H1 (cell line): ENCODE measurements around the gene HIVEP2. TPM values are rescaled to one million over a fixed set of nuclear protein-coding genes. Genes with fewer than 3 reads are reported as not detected.

Experiments
- CTCF ChIA-PET: fragments of 300-600 bp; sonication (Branson Sonifier 250); formaldehyde crosslinking; loops from one replicate; lab custom pipeline; 2021; ENCODE audit not compliant: partially characterized antibody; lab: Charles Lee
- POLR2A ChIA-PET: fragments of 300-600 bp; sonication (Branson Sonifier 250); formaldehyde crosslinking; loops from one replicate; lab custom pipeline; 2021; ENCODE audit warnings: inconsistent platforms; ENCODE audit not compliant: partially characterized antibody; lab: Charles Lee
- DNase-seq, 2 experiments: peaks; one replicate each; pipeline versions ENCODE4 v3.0.0 to v3.0.0-alpha.2; 2010 to 2022; ENCODE audit warnings: low spot score in 2 of 2, low read depth in 1 of 2, mixed read lengths in 1 of 2
- FAIRE-seq: peaks from 2 replicates; lab custom pipeline; 2011; peaks lifted over from hg19 to GRCh38; lab: Jason Lieb, UNC
- H2AFZ ChIP-seq: 2 replicates; pipeline ENCODE4 v1.8.1; 2012; ENCODE audit warnings: low read length, inconsistent platforms
- H2AK5ac ChIP-seq: 2 replicates; pipeline ENCODE4 v1.6.1; 2013; ENCODE audit warnings: low read depth, low read length
- H2BK120ac ChIP-seq: replicated peaks from 2 replicates; pipeline ENCODE3; 2013; ENCODE audit warnings: low read depth, low read length, inconsistent platforms
- H2BK12ac ChIP-seq: 2 replicates; pipeline ENCODE4 v1.6.1; 2013; ENCODE audit warnings: low read depth, low read length
- H2BK15ac ChIP-seq: 2 replicates; pipeline ENCODE4 v1.6.1; 2013; ENCODE audit warnings: low read length
- H2BK20ac ChIP-seq: 2 replicates; pipeline ENCODE4 v1.6.1; 2013; ENCODE audit warnings: low read length
- H2BK5ac ChIP-seq: 2 replicates; pipeline ENCODE4 v1.6.1; 2013; ENCODE audit warnings: low read depth, low read length
- H3K14ac ChIP-seq: 2 replicates; pipeline ENCODE4 v1.6.1; 2013; ENCODE audit warnings: inconsistent platforms; ENCODE audit not compliant: insufficient read length
- H3K18ac ChIP-seq: 2 replicates; pipeline ENCODE4 v1.6.1; 2013; ENCODE audit warnings: low read length; ENCODE audit errors: extremely low read depth
- H3K23ac ChIP-seq: 2 replicates; pipeline ENCODE4 v1.6.1; 2013; ENCODE audit warnings: inconsistent platforms; ENCODE audit not compliant: insufficient read length
- H3K23me2 ChIP-seq: 2 replicates; pipeline ENCODE4 v1.6.1; 2013; ENCODE audit warnings: low read depth, low read length
- H3K27ac ChIP-seq: 2 replicates; pipeline ENCODE4 v1.6.1; 2011; ENCODE audit warnings: low read depth, low read length, inconsistent platforms
- H3K27me3 ChIP-seq, 4 experiments: replicated peaks in 1 of 4; 1 replicate in 1 of 4; 2 replicates in 3 of 4; pipeline versions ENCODE4 v1.6.1 to v1.8.1; 2011 to 2013; ENCODE audit warnings: low read length in 3 of 4, mild to moderate bottlenecking in 3 of 4, inconsistent platforms in 2 of 4, mixed read lengths in 2 of 4, moderate library complexity in 1 of 4; ENCODE audit not compliant: control insufficient read depth in 3 of 4, insufficient read depth in 3 of 4; ENCODE audit errors: extremely low read depth in 1 of 4
- H3K36me3 ChIP-seq, 4 experiments: 2 replicates each; pipeline versions ENCODE4 v1.6.1 to v1.8.1; 2011 to 2013; ENCODE audit warnings: mild to moderate bottlenecking in 4 of 4, low read length in 3 of 4, moderate library complexity in 2 of 4, control low read depth in 1 of 4, inconsistent platforms in 1 of 4; ENCODE audit not compliant: insufficient read depth in 4 of 4, control insufficient read depth in 2 of 4
- H3K4ac ChIP-seq: replicated peaks from 2 replicates; pipeline ENCODE3; 2013; ENCODE audit warnings: low read length, low read depth, mixed read lengths, inconsistent platforms; ENCODE audit not compliant: insufficient read length
- H3K4me1 ChIP-seq, 4 experiments: replicated peaks in 1 of 4; 1 replicate in 1 of 4; 2 replicates in 3 of 4; pipeline versions ENCODE4 v1.6.1 to v1.8.1; 2011 to 2013; ENCODE audit warnings: low read length in 3 of 4, inconsistent platforms in 2 of 4, mixed read lengths in 1 of 4; ENCODE audit not compliant: insufficient read depth in 4 of 4, control insufficient read depth in 3 of 4
- H3K4me2 ChIP-seq, 2 experiments: 2 replicates each; pipeline versions ENCODE4 v1.6.1 to v1.8.1; 2011 to 2013; ENCODE audit warnings: low read depth in 2 of 2, low read length in 2 of 2, control low read depth in 1 of 2, inconsistent platforms in 1 of 2, mild to moderate bottlenecking in 1 of 2; ENCODE audit not compliant: insufficient read depth in 1 of 2
- H3K4me3 ChIP-seq, 4 experiments: fragments of 200-600, 300-600 bp in 1 of 4; sonication (generic), shearing (Covaris generic), sonication (Bioruptor Twin) in 1 of 4; 2 replicates each; pipeline versions ENCODE4 v1.5.1 to v1.8.1; 2011 to 2016; ENCODE audit warnings: low read length in 4 of 4, low read depth in 3 of 4, control low read depth in 2 of 4, inconsistent platforms in 2 of 4, mild to moderate bottlenecking in 2 of 4, mixed read lengths in 1 of 4, moderate library complexity in 1 of 4; ENCODE audit not compliant: insufficient read depth in 2 of 4; ENCODE audit errors: extremely low read depth in 1 of 4
- H3K56ac ChIP-seq: replicated peaks from 2 replicates; pipeline ENCODE3; 2013; ENCODE audit warnings: low read depth, mild to moderate bottlenecking, mixed read lengths, low read length, inconsistent platforms; ENCODE audit not compliant: insufficient read length
- H3K79me1 ChIP-seq: 2 replicates; pipeline ENCODE4 v1.6.1; 2013; ENCODE audit warnings: low read depth, low read length, control low read depth
- H3K79me2 ChIP-seq, 2 experiments: 2 replicates each; pipeline versions ENCODE4 v1.6.1 to v1.8.1; 2012 to 2013; ENCODE audit warnings: low read length in 2 of 2, mild to moderate bottlenecking in 2 of 2, inconsistent platforms in 1 of 2; ENCODE audit not compliant: insufficient read depth in 2 of 2, control insufficient read depth in 1 of 2
- H3K9ac ChIP-seq, 4 experiments: replicated peaks in 1 of 4; 1 replicate in 1 of 4; 2 replicates in 3 of 4; pipeline versions ENCODE4 v1.6.1 to v1.8.1; 2011 to 2013; ENCODE audit warnings: low read depth in 3 of 4, low read length in 3 of 4, control low read depth in 2 of 4, mild to moderate bottlenecking in 2 of 4, moderate library complexity in 2 of 4, inconsistent platforms in 1 of 4; ENCODE audit errors: extremely low read depth in 1 of 4
- H3K9me3 ChIP-seq, 2 experiments: 2 replicates each; pipeline versions ENCODE4 v1.6.1 to v1.8.1; 2012 to 2013; ENCODE audit warnings: mild to moderate bottlenecking in 2 of 2, moderate library complexity in 2 of 2, control low read depth in 1 of 2, inconsistent platforms in 1 of 2, low read depth in 1 of 2, low read length in 1 of 2, mixed read lengths in 1 of 2; ENCODE audit not compliant: insufficient read depth in 2 of 2
- H4K20me1 ChIP-seq, 2 experiments: replicated peaks in 1 of 2; 2 replicates each; pipeline versions ENCODE3 to v1.8.1; 2011 to 2013; ENCODE audit warnings: inconsistent platforms in 2 of 2, low read length in 2 of 2, mild to moderate bottlenecking in 1 of 2; ENCODE audit not compliant: insufficient read depth in 2 of 2, control insufficient read depth in 1 of 2
- H4K5ac ChIP-seq: 2 replicates; pipeline ENCODE4 v1.6.1; 2013; ENCODE audit warnings: low read length, low read depth, mixed read lengths, inconsistent platforms; ENCODE audit not compliant: insufficient read length
- H4K8ac ChIP-seq: 2 replicates; pipeline ENCODE4 v1.8.0; 2013; ENCODE audit warnings: mild to moderate bottlenecking, moderate library complexity, low read length, inconsistent platforms; ENCODE audit not compliant: insufficient read depth; ENCODE audit errors: extremely low read depth
- H4K91ac ChIP-seq: replicated peaks from 2 replicates; pipeline ENCODE3; 2013; ENCODE audit warnings: low read length, mixed read lengths, inconsistent platforms; ENCODE audit not compliant: insufficient read length
- ASH2L ChIP-seq: fragments of 200-600, 300-600 bp; sonication (generic); IDR thresholded peaks from one replicate; pipeline ENCODE4 v1.7.1; 2017; ENCODE audit warnings: low read length
- CBX8 ChIP-seq: fragments of 300-800, 300-1000 bp; sonication (generic); IDR thresholded peaks from 2 replicates; pipeline ENCODE4 v1.7.1; 2016; ENCODE audit warnings: low read depth, low read length, borderline replicate concordance
- POLR2A ChIP-seq, 2 experiments: IDR thresholded peaks; 1 replicate in 1 of 2; 2 replicates in 1 of 2; pipeline ENCODE4 v1.6.1; 2011; ENCODE audit warnings: low read depth in 2 of 2, low read length in 2 of 2, mild to moderate bottlenecking in 2 of 2; ENCODE audit errors: control extremely low read depth in 1 of 2
- RXRA ChIP-seq: IDR thresholded peaks from 2 replicates; pipeline ENCODE4 v1.6.1; 2011; ENCODE audit warnings: low read depth, mild to moderate bottlenecking, low read length, moderate library complexity; ENCODE audit not compliant: insufficient read depth
- SP2 ChIP-seq: IDR thresholded peaks from 2 replicates; pipeline ENCODE4 v1.6.1; 2012; ENCODE audit warnings: mild to moderate bottlenecking, low read length, inconsistent platforms
- WGBS, 2 experiments: shearing (Covaris generic) in 1 of 2; methylation state at CpG; one replicate each; pipeline versions ENCODE4 v1.1.6 to v1.1.7; 2013 to 2015; ENCODE audit warnings: low lambda C conversion rate in 2 of 2, mixed read lengths in 2 of 2, inconsistent platforms in 1 of 2, low coverage in 1 of 2, missing lambda C conversion rate in 1 of 2; ENCODE audit not compliant: insufficient replicate concordance in 2 of 2, insufficient coverage in 1 of 2, insufficient read length in 1 of 2; ENCODE audit errors: extremely low coverage in 1 of 2, missing lambda C conversion rate in 1 of 2; 5-methylcytosine and 5-hydroxymethylcytosine counted together
- polyA plus RNA-seq, 7 experiments: library from polyadenylated mRNA; depleted of rRNA in 3 of 7; stranded (reverse) in 5 of 7; unstranded in 2 of 7; fragments of >200 nt in 5 of 7; fragments of 200-250 nt in 2 of 7; gene quantifications; 1 replicate in 5 of 7; 2 replicates in 1 of 7; 4 replicates in 1 of 7; pipeline versions ENCODE4 v1.2.1 to v1.2.3, GENCODE V29; 2011 to 2013; ENCODE audit warnings: missing spikeins in 2 of 7, mixed read lengths in 2 of 7
- total RNA-seq: library from RNA; stranded (reverse); fragmentation: NEBNext Ultra II Directional; extraction: Animal tissue kit (Norgen Biotek cat#: 25700); gene quantifications from 2 replicates; pipeline ENCODE4 v1.2.1, GENCODE V29; 2021

Gene HIVEP2
- total and polyA plus RNA-seq, 2 of the 8 experiments (the other 6 are each of a cell fraction or from before 2014, with no cell fraction given): 2.2 to 6.1 TPM

GRCh38 chr6:142771162-142771561 is 173.8 kb downstream of the HIVEP2 start:
- H3K79me2 ChIP-seq: no peaks in the 10 kb centered on the region
- H2AFZ ChIP-seq: no peak overlapping the region
- POLR2A ChIA-PET: no interaction called here
- no peak overlapping the region for H3K18ac ChIP-seq
- H2BK15ac ChIP-seq: no peak overlapping the region
- no peaks in the 10 kb centered on the region for H3K9me3 ChIP-seq
- no peak overlapping the region for H4K5ac ChIP-seq
- no peaks in the 10 kb centered on the region for H3K4me1 ChIP-seq
- DNase-seq: no peak
- H3K14ac ChIP-seq: no peak overlapping the region
- H4K20me1 ChIP-seq: no peaks in the 10 kb centered on the region
- H2BK20ac ChIP-seq: no peak overlapping the region
- H3K56ac ChIP-seq: no peak overlapping the region
- H4K8ac ChIP-seq: no peak overlapping the region
- CTCF ChIA-PET: no interaction called here
- TF ChIP-seq POLR2A (IDR thresholded peaks at IDR 0.05; ENCODE audit: control extremely low read depth in 1 of 2, low read depth in 2 of 2, low read length in 2 of 2) (no peak), ASH2L (no peak), SP2 (no peak), RXRA (no peak), CBX8 (no peak)
- H3K27ac ChIP-seq: no peak overlapping the region
- no peaks in the 10 kb centered on the region for H3K23me2 ChIP-seq
- no peak overlapping the region for H4K91ac ChIP-seq
- no peak overlapping the region for H2BK5ac ChIP-seq
- WGBS, 2 experiments: 97% methylated on average over 11 of the region's 12 CpGs; no CpG with 5 or more reads in 1 of the 2 experiments
- no peaks in the 10 kb centered on the region for H3K79me1 ChIP-seq
- FAIRE-seq: no peak
- H2BK120ac ChIP-seq: no peak overlapping the region
- H2BK12ac ChIP-seq: no peak overlapping the region
- no peak overlapping the region for H3K4me2 ChIP-seq
- no peak overlapping the region for H3K9ac ChIP-seq
- H3K36me3 ChIP-seq: peaks cover 0 to 9% (median 3%) of the 10 kb centered on the region in 4 experiments; a peak in 2 of 8 replicates
- H3K4me3 ChIP-seq: no peak overlapping the region
- no peaks in the 10 kb centered on the region for H3K27me3 ChIP-seq
- H2AK5ac ChIP-seq: no peak overlapping the region
- H3K23ac ChIP-seq: no peak overlapping the region
- no peak overlapping the region for H3K4ac ChIP-seq
